Osteoblast (primary cell): ENCODE measurements around the gene GJD3. TPM values are rescaled to one million over a fixed set of nuclear protein-coding genes. Genes with fewer than 3 reads are reported as not detected.
A peak's percentile ranks its signal among the peaks of the same experiment; 100 is the strongest.

ENCODE experiments used
- DNase-seq: peaks from one replicate; pipeline ENCODE4 v3.0.0; 2011; ENCODE audit warnings: low spot score, mixed read lengths; ENCODE audit not compliant: insufficient read length; ENCODE audit errors: missing footprints
- H2AFZ ChIP-seq: 2 replicates; pipeline ENCODE4 v1.6.0; 2011; ENCODE audit warnings: mild to moderate bottlenecking, low read length
- H3K27ac ChIP-seq: 2 replicates; pipeline ENCODE4 v1.5.1; 2011; ENCODE audit warnings: mild to moderate bottlenecking, low read depth, low read length, moderate library complexity
- H3K27me3 ChIP-seq: 2 replicates; pipeline ENCODE4 v1.6.0; 2012; ENCODE audit warnings: mild to moderate bottlenecking, control low read depth, inconsistent platforms, low read length, moderate library complexity; ENCODE audit not compliant: insufficient read depth
- H3K36me3 ChIP-seq: 2 replicates; pipeline ENCODE4 v1.5.1; 2011; ENCODE audit warnings: mild to moderate bottlenecking, low read length, control low read depth, moderate library complexity; ENCODE audit not compliant: insufficient read depth
- H3K4me1 ChIP-seq: 2 replicates; pipeline ENCODE4 v1.5.1; 2011; ENCODE audit warnings: mild to moderate bottlenecking, low read length, control low read depth, moderate library complexity; ENCODE audit not compliant: insufficient read depth
- H3K4me2 ChIP-seq: 2 replicates; pipeline ENCODE4 v1.6.0; 2011; ENCODE audit warnings: mild to moderate bottlenecking, low read length; ENCODE audit not compliant: insufficient read depth
- H3K4me3 ChIP-seq: fragments of 200-600 bp; sonication (generic); 3 replicates; pipeline ENCODE4 v1.5.1; 2012; ENCODE audit warnings: mild to moderate bottlenecking, low read length, inconsistent platforms; ENCODE audit not compliant: insufficient read depth
- H3K79me2 ChIP-seq: 2 replicates; pipeline ENCODE4 v1.6.0; 2012; ENCODE audit warnings: mild to moderate bottlenecking, low read length, control low read depth, inconsistent platforms; ENCODE audit not compliant: insufficient read depth
- H3K9me3 ChIP-seq: 2 replicates; pipeline ENCODE4 v1.5.1; 2011; ENCODE audit warnings: low read depth, low read length, control low read depth
- H4K20me1 ChIP-seq: 2 replicates; pipeline ENCODE4 v1.6.0; 2012; ENCODE audit warnings: mild to moderate bottlenecking, low read length, control low read depth; ENCODE audit not compliant: insufficient read depth
- total RNA-seq: library from RNA; depleted of rRNA; stranded (reverse); fragments of >200 nt; gene quantifications from 2 replicates; pipeline ENCODE4 v1.2.3, GENCODE V29; 2012
- TF ChIP-seq, protein P1 (sequence below): IDR thresholded peaks from 2 replicates; pipeline ENCODE4 v1.5.1; 2011; ENCODE audit warnings: mild to moderate bottlenecking, low read depth, low read length, moderate library complexity; ENCODE audit errors: extremely low read depth

The GJD3 gene
- total RNA-seq, 1 donor = 1.8 TPM

DNA sequence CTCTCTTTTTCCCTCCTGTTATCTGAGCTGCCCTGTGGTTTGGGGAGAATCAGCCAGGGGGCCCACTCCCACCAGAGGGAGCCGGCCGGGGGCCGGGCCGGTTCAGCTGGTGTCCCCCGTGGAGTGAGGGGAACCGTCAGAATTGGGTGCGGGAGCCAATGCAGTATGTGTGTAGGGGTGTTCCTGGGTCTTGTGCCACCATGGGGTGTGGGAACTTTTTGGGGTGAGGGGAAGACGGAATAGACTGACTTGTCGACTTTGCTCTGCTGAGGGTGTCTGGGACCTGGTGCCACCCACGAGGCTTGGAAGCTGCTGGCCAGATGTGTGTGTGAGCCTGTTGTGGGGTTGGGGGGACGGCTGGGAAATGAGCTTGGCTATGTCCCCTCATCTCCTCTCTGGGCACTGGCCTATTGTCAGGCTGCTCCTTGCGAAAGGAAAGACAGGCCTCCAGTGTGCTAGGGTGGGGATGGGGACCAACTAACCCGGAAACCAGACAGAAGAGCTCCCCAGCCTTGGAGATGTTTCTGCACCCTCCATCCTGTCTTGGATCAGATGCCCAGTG is 45.6 kb downstream of the GJD3 start:
- Histone ChIP-seq H2AFZ (no peak overlapping the region), H3K79me2 (peaks cover 58% of the 10 kb centered on the region), H3K4me3 (peak overlapping the region; percentile 86), H3K27ac (peak overlapping the region; percentile 92), H3K27me3 (no peaks in the 10 kb centered on the region), H3K9me3 (no peaks in the 10 kb centered on the region), H4K20me1 (peaks cover 27% of the 10 kb centered on the region), H3K36me3 (no peaks in the 10 kb centered on the region), H3K4me2 (peak overlapping the region; percentile 97), H3K4me1 (peaks cover 86% of the 10 kb centered on the region)
- DNase-seq = peak; percentile 73
- TF ChIP-seq, protein P1, sequence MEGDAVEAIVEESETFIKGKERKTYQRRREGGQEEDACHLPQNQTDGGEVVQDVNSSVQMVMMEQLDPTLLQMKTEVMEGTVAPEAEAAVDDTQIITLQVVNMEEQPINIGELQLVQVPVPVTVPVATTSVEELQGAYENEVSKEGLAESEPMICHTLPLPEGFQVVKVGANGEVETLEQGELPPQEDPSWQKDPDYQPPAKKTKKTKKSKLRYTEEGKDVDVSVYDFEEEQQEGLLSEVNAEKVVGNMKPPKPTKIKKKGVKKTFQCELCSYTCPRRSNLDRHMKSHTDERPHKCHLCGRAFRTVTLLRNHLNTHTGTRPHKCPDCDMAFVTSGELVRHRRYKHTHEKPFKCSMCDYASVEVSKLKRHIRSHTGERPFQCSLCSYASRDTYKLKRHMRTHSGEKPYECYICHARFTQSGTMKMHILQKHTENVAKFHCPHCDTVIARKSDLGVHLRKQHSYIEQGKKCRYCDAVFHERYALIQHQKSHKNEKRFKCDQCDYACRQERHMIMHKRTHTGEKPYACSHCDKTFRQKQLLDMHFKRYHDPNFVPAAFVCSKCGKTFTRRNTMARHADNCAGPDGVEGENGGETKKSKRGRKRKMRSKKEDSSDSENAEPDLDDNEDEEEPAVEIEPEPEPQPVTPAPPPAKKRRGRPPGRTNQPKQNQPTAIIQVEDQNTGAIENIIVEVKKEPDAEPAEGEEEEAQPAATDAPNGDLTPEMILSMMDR = no peak

- no peaks in the 10 kb centered on the region for H3K9me3 ChIP-seq
- peaks cover 86% of the 10 kb centered on the region for H3K4me1 ChIP-seq
- H3K4me2 ChIP-seq = peak overlapping the region; percentile 97
- no peaks in the 10 kb centered on the region for H3K36me3 ChIP-seq
- H3K27ac ChIP-seq = peak overlapping the region; percentile 92
- H3K27me3 ChIP-seq = no peaks in the 10 kb centered on the region
- peaks cover 21% of the 10 kb centered on the region for H4K20me1 ChIP-seq
- H3K79me2 ChIP-seq = peaks cover 51% of the 10 kb centered on the region
- H3K4me3 ChIP-seq = peak overlapping the region; percentile 86
- TF ChIP-seq, protein P1 = no peak
- DNase-seq = peak; percentile 99
- H2AFZ ChIP-seq = peak overlapping the region; percentile 69
Observed at GRCh38 chr17:40317880-40318829, 46.4 kb downstream of the GJD3 start.

- H3K4me3 ChIP-seq = peak overlapping the region; percentile 86
- H3K4me1 ChIP-seq = peaks cover 86% of the 10 kb centered on the region
- H3K27me3 ChIP-seq = no peaks in the 10 kb centered on the region
- TF ChIP-seq, protein P1 = peak; percentile 84
- peak; percentile 94 for DNase-seq
- no peaks in the 10 kb centered on the region for H3K9me3 ChIP-seq
- H4K20me1 ChIP-seq = peaks cover 18% of the 10 kb centered on the region
- no peaks in the 10 kb centered on the region for H3K36me3 ChIP-seq
- H3K4me2 ChIP-seq = peak overlapping the region; percentile 97
- peak overlapping the region; percentile 92 for H3K27ac ChIP-seq
- peak overlapping the region; percentile 69 for H2AFZ ChIP-seq
- peaks cover 44% of the 10 kb centered on the region for H3K79me2 ChIP-seq
Observed at GRCh38 chr17:40317345-40317873, 47.1 kb downstream of the GJD3 start.
